SK-N-SH (cell line): Measurements from ENCODE around the gene CARD14.
"Not testable (repeated sequence)": the region's sequence is repeated elsewhere in the genome, so short reads cannot be mapped to it uniquely, and the experiment has no call there.

Source experiments
- CTCF ChIP-seq: fragments of 200-600 bp; sonication (generic); IDR thresholded peaks from 2 replicates; pipeline ENCODE4 v1.6.1; 2017; ENCODE audit warnings: antibody characterized with exemption, mild to moderate bottlenecking, moderate library complexity
- FOXM1 ChIP-seq: IDR thresholded peaks from 2 replicates; pipeline ENCODE4 v1.4.0; 2012; ENCODE audit warnings: low read depth, mild to moderate bottlenecking
- IRF3 ChIP-seq: fragments of 150-350 bp; IDR thresholded peaks from 2 replicates; pipeline ENCODE4 v1.6.1; 2016; ENCODE audit warnings: mild to moderate bottlenecking, low read depth, low read length
- USF1 ChIP-seq: IDR thresholded peaks from 2 replicates; pipeline ENCODE4 v1.4.0; 2012; ENCODE audit warnings: low read depth, borderline replicate concordance

DNA sequence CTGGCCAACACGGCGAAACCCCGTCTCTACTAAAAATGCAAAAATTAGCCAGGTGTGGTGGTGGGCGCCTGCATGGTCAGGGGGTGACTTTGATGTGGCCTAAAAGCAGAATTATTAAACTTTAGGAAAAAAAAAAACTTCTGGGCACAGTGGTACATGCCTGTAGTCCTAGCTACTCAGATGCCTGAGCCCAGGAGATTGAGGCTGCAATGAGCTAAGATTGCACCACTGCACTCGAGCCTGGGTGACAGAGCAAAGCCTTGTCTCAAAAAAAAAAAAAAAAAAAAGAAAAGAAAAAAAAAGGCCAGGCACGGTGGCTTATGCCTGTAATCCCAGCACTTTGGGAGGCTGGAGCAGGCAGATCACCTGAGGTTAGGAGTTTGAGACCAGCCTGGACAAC is 29.5 kb downstream of the CARD14 start:
- not testable (repeated sequence) for TF ChIP-seq FOXM1, CTCF, USF1, IRF3
